CD4-positive, alpha-beta T cell treated with Interleukin-2 at 100 ng/mL for 4 hours (primary cell): ENCODE results near the gene IL13.

Experiments
- DNase-seq: peaks from one replicate; pipeline ENCODE4 v3.0.0-alpha.2; 2020; ENCODE audit warnings: low spot score

Gene IL13

DNA sequence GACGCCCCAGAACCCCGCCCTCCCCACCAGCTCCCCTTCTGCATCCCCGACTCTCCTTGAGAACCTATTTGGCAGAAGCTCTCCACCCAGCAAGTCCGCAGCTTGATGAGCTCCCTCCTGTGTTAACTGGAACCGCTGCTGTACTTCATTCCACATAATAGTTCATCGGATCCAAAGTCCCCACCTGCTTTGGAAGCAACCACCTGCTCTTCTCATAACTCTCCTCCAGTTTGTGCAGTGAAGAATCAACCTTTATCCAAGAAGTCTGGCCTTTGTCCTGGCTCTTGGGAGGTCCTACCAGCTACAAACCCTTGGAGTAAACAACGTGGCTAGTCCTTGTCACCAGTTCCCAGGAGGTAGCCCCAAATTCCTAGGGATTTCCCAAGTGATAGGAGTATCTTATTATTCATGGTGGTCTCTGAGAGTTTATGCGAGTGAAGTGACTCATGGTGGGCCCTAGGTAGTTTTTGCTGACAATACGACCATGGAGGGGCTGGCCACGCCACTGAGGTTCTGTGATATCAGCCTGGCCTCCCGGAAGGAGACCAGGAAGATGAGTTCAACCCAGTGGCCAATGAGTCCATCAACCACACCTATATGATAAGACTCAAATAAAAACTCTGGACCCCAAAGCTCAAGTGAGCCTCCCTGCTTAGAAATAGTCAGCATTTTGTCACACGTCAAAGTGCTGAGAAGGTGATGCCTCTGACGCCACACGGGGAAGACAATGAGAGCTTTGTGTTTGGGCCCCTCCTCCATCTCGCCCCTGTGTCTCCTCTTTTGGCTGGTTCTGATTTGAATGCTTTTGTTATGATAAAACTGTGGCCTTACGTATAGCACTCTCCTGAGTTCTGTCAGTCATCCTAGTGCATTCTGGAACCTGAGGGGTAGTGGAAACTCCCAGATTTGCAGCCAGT lies 12.3 kb downstream of the IL13 start:
- DNase-seq = no peak

DNA sequence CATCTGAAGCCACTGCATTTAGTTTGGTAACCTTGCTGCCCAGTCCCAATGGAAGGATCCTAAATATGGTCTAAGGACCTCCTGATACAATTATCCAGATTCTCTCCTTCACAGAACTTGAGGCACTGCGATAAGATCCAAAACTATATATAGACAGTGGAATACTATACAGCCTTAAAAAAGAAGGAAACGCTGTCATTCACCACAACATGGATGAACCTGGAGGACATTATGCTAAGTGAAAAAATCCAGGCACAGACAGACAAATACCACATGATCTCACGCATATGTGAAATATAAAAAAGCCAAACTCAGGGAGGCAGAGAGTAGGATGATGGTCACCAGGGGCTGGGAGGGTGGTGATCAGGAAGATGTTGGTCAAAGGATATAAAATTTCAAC lies 13.0 kb downstream of the IL13 start:
- DNase-seq = no peak

DNA sequence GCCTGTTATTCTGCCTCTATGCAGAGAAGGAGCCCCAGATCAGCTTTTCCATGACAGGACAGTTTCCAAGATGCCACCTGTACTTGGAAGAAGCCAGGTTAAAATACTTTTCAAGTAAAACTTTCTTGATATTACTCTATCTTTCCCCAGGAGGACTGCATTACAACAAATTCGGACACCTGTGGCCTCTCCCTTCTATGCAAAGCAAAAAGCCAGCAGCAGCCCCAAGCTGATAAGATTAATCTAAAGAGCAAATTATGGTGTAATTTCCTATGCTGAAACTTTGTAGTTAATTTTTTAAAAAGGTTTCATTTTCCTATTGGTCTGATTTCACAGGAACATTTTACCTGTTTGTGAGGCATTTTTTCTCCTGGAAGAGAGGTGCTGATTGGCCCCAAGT lies 15.5 kb downstream of the IL13 start:
- DNase-seq = no peak

DNA sequence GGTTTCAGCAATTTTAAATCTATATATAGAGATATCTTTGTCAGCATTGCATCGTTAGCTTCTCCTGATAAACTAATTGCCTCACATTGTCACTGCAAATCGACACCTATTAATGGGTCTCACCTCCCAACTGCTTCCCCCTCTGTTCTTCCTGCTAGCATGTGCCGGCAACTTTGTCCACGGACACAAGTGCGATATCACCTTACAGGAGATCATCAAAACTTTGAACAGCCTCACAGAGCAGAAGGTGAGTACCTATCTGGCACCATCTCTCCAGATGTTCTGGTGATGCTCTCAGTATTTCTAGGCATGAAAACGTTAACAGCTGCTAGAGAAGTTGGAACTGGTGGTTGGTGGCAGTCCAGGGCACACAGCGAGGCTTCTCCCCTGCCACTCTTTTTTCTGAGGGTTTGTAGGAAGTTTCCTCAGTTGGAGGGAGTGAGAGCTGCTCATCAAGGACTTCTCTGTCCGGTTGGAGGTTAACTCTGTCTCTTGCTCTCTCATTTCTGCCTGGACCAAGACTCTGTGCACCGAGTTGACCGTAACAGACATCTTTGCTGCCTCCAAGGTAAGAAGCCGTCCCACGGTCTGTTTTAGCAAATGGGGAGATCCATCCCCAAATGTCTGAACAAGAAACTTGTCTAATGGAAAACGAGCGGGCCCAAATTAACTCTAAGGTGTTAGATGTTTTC lies 16.1 kb downstream of the IL13 start, which contains the start of gene IL4:
IL4 (plus strand) TSS at position 51 of the 692 bp plus-strand sequence; CDS start at position 113, 62 bp downstream.
- no peak for DNase-seq

DNA sequence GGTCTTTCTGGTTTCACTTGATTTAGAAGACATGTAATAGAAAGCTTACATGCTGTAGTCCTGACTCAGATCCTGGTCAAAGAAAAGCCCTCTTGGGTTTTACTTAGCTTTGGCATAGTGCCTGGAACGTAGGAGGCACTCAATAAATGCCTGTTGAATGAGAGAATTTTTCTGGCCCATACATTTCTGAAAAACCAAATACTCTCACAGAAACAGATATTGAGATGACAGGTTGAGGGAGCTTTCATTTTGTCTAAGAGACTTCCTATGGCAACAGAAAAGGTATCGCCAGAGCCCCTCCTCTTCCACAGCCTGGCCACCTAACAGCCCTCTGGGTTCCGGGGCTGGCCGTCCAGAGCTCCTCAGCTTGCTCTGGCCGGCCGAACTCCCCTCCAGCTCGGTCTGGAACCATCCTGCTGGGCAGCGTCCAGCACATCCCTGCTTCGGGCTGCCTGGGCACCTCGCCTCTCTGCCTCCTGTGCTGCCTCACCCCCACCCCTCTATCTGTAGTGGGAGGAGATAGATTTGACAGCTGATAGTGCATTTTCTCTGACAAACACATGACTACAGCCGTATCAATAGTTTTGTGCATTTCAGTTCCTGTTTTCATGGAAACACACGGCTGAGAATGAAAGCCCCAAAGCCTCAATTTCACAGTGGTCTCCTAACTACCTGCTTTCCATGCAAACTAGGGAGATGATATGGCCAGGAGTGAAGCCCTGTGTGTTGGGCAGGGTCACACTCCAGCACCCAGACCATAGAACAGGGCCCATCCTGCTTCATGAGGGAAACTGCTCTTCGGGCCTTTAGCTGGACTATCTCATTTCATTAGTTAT lies 16.9 kb downstream of the IL13 start:
- no peak for DNase-seq

DNA sequence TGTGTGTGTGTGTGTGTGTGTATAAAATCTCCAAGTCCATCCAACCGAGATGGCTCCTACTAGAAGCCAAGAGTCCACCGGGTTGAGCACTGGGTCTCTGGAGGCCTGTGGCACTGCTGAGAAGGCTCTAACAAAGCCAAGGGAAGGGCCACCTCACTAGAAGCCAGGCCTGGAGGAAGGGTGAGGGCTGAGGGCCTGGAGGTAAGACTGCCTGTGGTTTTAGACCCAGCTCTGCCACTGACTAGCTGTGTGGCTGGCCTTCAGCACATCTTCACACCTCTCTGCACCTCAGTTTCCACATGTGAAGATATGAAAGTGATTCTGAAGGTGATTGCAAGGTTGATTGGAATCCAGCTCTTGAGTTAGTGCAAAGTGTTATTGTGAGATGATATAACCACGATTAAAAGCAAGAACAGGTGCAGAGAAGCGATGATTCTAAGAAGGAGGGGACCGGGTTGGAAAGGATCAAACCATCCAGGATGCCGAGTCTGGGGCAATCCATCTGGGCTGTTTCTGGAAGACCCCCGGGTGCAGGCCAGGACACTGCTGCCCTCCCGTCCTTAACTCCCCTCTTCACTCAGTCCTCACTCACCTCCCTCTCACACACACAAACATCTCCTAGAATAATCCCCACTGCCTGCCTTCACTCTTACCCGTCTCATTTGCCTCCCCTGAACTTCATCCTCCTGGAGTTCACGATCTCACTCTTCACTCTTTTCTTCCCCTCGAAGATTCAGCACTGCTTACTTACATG lies 18.1 kb downstream of the IL13 start:
- DNase-seq = no peak

DNA sequence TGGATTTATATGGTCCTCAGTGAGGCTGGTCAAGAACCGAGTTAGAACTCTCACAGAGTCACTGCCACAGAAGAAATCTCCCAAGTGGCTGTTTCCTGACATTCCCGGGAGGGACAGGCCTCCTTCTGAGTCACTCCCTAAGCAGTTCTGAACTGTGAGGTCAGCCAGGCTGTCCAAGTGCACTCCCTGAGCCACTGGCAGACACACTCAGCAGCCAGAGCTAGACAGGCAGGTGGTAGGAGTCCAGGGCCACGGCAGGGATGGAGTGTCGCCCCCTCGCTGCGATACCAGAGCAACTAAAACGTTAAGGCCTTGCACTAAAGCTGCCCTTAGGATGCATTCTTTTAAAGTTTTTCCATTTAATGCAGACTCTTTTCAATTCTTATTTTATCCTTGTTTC lies 19.2 kb downstream of the IL13 start:
- DNase-seq = no peak

DNA sequence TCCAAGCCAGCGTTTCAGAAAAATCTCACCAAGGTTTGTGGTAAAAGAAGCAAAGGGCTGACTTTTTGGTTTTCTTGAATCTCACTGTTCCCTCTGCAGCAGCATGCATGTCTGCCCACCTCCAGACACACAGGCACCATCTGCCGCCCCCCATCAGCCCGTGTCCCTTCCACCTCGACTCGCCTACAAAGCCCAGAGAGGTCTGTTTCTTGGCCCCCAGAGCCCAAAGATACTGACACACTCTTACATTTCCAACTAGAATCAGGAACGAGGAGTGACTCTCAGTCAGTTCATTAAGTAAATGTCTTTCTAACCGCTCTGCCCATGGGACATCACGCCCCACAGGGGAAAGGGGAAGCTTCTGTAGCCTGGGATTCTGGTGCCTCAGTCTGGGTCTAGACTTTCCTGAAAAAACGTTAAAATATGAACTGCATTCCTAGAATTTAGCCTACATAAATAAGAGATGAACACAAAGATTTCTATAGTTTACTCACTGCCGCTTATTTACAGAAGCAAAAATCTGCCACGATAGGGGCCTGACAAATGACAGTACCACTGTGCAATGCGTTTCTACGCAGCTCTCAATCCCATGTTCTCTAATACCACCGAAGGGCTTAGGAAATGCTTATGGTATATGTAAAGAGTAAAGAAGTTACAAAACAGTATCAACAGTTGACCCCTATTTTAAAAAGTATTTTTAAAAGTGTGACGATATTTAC lies 19.9 kb downstream of the IL13 start:
- DNase-seq = no peak

DNA sequence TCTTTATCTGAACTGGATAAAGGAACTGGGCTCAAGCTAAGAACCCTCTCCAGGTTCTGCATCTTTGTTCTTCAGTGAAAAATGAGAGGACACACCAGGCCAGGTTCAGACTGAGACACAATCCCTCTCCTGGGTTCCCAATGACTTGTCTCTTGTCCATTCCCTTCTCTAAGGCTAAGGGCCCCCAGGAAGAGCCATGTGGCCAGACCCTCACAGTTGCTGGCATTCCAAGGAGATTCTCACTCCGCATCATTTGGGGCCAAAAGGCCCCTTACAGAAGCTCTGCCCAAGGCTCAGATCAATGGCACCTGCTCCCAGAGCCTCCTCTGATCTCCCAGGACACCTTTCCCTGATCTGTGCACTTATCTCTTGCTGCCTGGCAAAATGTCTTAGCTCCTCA lies 20.8 kb downstream of the IL13 start:
- DNase-seq = no peak

DNA sequence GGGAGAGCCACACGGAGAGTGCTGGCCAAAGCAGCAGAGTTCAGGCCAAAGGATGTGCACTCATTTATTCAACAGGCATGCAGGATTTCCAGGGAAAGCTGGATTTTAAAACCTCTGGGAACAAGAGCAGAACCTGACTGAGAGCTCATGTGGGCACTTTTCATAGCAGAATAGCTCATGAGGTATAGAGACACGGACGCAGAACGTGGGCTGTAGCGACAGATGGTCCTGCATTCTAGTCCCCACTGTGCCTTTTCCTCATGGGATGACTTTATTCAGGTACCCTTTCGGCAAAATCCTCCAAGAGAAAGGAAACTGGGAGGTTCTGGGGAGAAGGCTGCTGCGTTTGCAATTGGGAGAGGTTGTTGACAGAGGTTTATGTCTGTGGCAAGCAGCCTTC lies 21.2 kb downstream of the IL13 start:
- DNase-seq = no peak

DNA sequence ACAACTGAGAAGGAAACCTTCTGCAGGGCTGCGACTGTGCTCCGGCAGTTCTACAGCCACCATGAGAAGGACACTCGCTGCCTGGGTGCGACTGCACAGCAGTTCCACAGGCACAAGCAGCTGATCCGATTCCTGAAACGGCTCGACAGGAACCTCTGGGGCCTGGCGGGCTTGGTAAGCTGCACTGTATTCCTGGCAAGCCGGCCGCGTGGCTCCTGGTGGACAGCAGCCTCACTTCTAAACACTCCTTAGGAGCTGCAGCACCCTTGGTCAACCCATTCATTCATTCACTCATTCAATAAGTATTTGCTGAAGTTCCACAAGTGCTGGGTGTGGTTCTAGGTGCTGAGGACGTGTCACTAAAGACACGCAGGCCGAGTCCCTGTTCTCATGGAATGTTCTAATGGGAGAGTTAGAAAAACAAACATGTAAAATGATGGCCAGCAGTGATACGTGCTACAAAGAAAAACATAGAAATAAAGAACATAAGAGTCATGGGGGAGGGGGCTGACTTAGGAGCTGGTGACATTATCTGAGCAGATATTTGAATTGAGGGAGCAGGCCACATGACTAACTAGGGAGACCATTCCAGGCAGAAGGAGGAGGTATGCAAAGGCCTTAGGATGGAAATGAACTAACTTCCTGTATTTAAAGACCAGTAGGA lies 21.9 kb downstream of the IL13 start:
- no peak for DNase-seq

DNA sequence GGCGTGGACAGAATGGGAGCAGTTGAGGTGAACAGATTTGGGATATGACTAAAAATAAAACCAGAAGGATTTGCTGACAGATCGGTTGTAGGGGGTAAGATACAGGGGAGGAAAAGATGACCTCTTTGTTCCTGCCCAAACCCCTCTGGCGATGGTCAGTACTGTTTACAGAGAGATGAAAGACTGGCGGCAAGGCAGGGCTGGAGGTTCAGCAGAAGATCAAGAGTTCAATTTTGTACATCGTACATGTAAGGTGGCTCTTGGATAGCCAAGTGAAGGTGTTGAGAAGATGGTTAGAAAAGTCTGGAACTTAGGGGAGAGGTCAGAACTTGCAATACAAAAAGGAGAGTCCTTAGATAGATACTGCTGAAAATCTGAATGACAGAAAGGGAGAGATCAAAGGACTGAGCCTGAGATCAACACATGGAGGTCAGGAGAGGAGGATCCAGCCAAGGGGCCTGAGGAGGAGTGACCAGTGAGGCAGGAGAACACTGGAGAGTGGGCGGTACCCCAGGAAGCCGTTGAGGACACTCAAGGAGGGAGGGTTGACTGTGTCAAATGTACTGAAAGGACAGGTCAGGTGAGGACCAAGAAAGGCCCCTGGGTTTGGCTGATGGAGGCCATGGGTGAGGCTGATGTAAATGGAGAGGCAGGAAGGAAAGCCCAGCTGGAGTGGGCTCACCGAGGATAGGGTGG lies 23.0 kb downstream of the IL13 start:
- DNase-seq = no peak

DNA sequence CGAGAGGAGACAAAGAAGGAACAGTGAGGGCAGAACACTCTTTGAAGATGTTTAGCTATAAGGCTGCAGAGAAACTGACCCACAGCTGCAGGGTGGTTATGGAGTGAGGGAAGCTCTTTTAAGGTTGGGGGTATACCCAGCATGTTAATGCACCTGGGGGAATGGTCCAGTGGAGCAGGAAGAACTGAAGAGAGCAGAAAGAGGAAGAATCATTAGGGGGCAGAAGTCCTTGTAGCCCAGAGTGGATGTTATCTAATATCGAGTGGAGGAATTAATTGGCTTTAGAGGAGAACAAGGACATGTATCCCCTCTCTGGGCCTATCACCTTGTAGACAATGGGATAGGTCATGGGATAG lies 23.5 kb downstream of the IL13 start:
- no peak for DNase-seq

DNA sequence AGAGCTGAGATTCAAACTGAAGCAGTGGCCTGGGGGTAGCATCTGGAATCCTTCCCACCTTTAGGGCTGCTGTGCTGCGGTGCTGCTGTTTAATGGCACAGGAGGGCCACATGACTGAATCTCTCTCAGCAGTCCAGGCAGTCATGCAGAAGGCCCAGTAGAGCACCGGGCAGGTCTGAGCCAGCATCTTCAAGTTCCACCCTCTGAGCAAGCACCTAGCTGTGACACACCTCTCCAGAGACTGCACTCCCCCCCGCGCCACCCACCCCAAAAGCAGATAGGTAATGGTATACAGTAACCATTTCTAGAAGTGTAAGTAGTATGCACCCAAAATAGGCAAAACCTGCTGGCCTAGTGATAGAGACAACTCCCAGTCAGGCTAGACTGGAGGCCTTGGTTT lies 24.0 kb downstream of the IL13 start:
- DNase-seq = no peak

DNA sequence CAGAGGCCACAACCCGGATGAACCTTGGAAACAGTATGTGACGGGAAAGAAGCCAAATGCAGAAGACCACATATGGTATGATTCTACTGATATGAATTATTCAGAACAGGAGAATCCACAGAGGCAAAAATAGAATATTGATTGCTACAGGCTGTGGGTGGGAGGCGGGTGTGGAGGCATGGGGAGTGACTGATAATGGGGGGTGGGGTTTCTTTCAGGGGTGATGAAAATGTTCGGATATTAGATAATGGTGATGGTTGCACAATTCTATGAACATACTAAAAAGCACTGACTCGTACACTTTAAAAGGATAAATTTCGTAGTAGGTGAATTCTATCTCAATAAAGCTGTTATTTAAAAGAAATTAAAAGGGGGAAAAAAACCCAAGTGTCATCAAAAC lies 26.5 kb downstream of the IL13 start:
- DNase-seq = no peak

DNA sequence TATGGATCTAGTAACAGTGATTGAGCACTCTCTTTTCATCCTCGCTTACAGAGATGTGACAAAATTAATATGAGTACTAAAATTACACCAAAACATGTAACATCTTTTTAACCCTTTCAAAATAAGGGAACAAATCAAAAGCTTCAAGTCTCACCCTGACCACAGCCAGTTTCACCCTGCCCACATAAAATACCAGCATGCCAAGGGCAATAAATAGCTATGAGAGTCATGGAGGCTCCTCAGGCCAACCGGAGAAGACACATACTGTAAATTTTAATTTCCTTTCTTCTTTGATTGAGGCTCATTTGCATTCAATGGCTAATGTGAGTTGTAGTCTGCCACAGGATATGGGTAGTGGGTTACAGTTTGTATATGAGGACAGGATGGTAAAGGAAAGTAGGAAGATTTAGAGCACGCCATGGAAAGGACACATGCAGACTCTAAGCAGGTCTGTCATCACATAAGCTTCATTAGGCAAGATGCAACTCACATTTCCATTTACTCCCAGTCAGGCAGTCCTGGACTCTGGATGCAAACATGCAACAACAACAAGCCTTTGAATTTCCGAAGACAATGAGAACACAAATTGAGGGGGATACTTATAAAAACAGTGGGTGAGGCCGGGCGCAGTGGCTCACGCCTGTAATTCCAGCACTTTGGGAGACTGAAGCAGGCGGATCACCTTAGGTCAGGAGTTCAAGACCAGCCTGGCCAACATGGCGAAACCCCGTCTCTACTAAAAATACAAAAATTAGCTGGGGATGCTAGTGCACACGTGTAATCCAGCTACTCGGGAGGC lies 27.1 kb downstream of the IL13 start:
- no peak for DNase-seq

DNA sequence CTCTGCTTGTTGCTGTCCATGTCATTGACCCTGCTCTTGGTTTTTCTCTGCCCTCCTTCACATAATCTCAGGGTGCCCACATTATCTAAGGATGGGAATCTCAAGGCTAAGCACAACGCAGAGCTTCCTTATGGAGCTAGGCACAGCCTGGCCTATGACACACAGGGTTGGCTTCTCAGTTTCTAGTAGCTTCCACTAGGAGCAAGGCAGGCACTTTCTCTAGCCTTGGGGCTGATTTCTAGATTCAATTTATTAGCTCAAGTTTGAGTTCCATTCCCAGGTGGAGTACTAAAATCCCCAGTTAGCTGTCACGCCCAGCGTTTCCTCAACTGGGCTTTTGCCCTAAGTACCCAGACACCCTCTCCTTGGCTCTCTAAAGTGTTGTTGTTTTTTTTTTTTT lies 28.2 kb downstream of the IL13 start:
- DNase-seq = no peak

DNA sequence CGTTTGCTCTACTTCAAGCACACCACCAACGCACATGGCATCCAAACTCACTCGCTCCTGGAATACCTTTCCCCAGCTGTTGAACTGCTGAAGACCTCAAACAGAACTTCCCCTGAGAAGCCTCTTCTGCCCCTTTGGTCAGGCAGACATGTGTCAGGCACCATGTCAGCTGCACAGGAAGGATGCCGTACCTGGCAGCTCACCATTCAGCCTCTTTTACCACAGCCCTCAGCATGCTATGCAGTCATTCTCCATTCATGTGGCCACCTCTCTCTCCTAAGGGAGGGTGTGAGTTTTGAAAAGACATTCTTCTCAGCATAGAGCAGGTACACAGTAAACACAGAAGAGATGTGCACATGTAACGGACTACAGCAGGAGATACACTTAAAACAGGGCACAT lies 30.0 kb downstream of the IL13 start:
- DNase-seq = peak; percentile 47
